Measurements from ENCODE around the gene SLC9A3. TPM values are rescaled to one million over a fixed set of nuclear protein-coding genes. Genes with fewer than 3 reads are reported as not detected.

SLC9A3 gene
- total and polyA plus RNA-seq, 3 experiments from 2014 or later, result 2.4 to 2.6 (median 2.5) TPM

DNA sequence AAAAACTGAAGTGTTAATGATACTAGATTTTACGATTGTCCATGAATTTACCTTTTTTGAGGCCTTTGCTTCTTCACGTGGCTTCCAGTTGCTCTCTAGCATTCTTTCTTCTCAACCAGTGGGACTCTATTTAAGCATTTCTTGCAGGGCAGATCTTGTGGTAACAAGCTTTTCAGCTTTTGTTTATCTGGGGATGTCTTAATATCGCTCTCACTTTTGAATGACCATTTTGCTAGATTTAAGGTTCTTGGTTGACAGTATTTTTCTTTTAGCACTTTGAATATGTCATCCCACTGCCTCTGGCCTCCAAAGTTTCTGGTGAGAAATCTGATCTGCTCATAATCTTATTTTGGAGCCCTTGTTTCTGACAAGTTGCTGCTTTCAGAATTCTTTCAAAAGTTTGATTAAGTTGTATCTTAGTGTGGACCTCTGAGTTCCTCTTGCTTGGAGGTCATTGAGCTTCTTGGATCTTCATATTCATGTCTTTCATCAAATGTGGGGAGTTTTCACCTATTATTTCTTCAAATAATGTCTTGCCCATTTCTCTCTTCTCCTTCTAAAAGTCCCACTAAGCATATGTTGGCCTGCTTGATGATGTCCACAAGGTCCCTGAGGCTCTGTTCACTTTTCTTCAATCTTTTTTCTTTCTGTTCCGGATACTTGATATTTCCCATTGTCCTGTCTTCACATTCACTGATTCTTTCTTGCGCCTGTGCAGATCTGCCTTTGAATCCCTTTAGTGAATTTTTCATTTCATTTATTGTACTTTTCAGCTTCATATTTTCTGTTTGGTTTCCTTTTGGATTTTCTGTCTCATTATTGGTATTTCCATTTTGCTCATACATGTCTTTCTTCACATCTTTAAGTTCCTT, 72.4 kb downstream of the SLC9A3 start:
- H3K36me3 Mint-ChIP-seq, result peaks cover 60 to 96% (median 64%) of the 10 kb centered on the region in 3 donors
- POLR2A ChIA-PET, result no interaction called here
- no peak overlapping the region for H3K4me3 Mint-ChIP-seq
- Histone ChIP-seq H3K4me3 (ENCODE audit: low read length) (no peak overlapping the region), H3K9me3 (ENCODE audit: low read length) (peaks cover 12% of the 10 kb centered on the region), H3K27ac (ENCODE audit: low read depth, low read length) (no peak overlapping the region), H3K27me3 (ENCODE audit: insufficient read depth, low read length, poor library complexity, severe bottlenecking) (no peaks in the 10 kb centered on the region), H3K4me1 (ENCODE audit: insufficient read depth, low read length) (peaks cover 21% of the 10 kb centered on the region), H3K36me3 (ENCODE audit: insufficient read depth, low read length) (peaks cover 72% of the 10 kb centered on the region)
- no peaks in the 10 kb centered on the region for H3K27me3 Mint-ChIP-seq
- H3K27ac Mint-ChIP-seq, result peak overlapping the region in 1 of 8 donors; percentile 48
- CTCF ChIA-PET, result no interaction called here
- no peak for DNase-seq
- peaks cover 14 to 19% (median 16%) of the 10 kb centered on the region in 5 donors for H3K9me3 Mint-ChIP-seq
- peaks cover 36 to 67% (median 55%) of the 10 kb centered on the region in 3 donors for H3K4me1 Mint-ChIP-seq

DNA sequence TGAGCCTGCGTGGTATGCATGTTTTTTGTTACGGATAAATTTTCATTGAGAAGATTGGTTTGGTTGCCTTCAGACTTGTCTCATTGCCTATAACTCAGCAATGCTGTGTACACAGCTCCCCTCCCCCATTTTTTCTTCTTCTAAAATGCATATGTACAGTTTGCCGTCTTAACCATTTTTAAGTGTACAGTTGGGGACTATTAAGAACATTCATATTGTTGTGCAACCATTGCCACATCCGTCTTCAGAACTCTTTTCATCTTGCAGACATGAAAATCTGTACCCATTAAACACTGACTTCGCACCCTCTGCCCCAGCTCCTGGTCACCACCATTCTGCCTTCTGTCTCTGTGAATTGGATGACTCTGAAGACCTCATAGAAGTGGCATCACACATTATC, 75.1 kb downstream of the SLC9A3 start:
- peaks cover 63% of the 10 kb centered on the region for H3K36me3 ChIP-seq (ENCODE audit: insufficient read depth, low read length)

DNA sequence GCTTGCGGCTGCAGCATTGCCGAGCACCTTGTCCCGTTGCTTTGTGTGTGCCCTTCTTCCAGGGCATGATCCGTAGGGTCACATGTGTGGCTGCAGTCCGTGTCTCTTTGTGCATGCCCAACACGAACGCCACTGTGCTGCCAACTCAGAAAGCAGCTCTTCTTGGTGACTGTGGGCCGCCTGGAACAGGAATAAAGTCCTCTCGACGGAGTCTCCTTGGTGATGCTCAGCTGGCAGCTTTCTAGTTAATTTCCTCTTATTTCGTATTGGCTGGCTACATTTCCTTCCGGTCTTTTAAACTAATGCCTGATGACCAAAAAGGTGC, 75.5 kb downstream of the SLC9A3 start:
- no peak for DNase-seq
- peaks cover 54 to 80% (median 55%) of the 10 kb centered on the region in 3 donors for H3K36me3 Mint-ChIP-seq
- Histone ChIP-seq H3K9me3 (ENCODE audit: low read length) (peaks cover 12% of the 10 kb centered on the region), H3K4me1 (ENCODE audit: insufficient read depth, low read length) (peaks cover 25% of the 10 kb centered on the region), H3K36me3 (ENCODE audit: insufficient read depth, low read length) (peaks cover 59% of the 10 kb centered on the region), H3K27ac (ENCODE audit: low read depth, low read length) (no peak overlapping the region), H3K27me3 (ENCODE audit: insufficient read depth, low read length, poor library complexity, severe bottlenecking) (no peaks in the 10 kb centered on the region), H3K4me3 (ENCODE audit: low read length) (no peak overlapping the region)
- H3K4me3 Mint-ChIP-seq, result no peak overlapping the region
- ChIA-PET POLR2A (no interaction called here), CTCF (interaction anchor here (4.2 kb wide), 1 partner anchor 16 kb away, joined by 15 read pairs; no protein-coding TSS in a partner anchor)
- H3K27ac Mint-ChIP-seq, result peak overlapping the region in 2 of 8 donors; percentile 45 to 47
- peaks cover 14 to 19% (median 16%) of the 10 kb centered on the region in 5 donors for H3K9me3 Mint-ChIP-seq
- peaks cover 47 to 72% (median 68%) of the 10 kb centered on the region in 3 donors for H3K4me1 Mint-ChIP-seq
- no peaks in the 10 kb centered on the region for H3K27me3 Mint-ChIP-seq

More for the DNA sequence above, 75.1 kb downstream of the SLC9A3 start:
- ChIA-PET CTCF (interaction anchor here (4.2 kb wide), 1 partner anchor 16 kb away, joined by 15 read pairs; no protein-coding TSS in a partner anchor), POLR2A (no interaction called here)
- Histone ChIP-seq H3K27me3 (ENCODE audit: insufficient read depth, low read length, poor library complexity, severe bottlenecking) (no peaks in the 10 kb centered on the region), H3K9me3 (ENCODE audit: low read length) (peaks cover 12% of the 10 kb centered on the region), H3K27ac (ENCODE audit: low read depth, low read length) (no peak overlapping the region), H3K4me3 (ENCODE audit: low read length) (no peak overlapping the region), H3K4me1 (ENCODE audit: insufficient read depth, low read length) (peaks cover 25% of the 10 kb centered on the region)
- Mint-ChIP-seq H3K4me3 (peak overlapping the region in 1 of 7 donors; percentile 40), H3K27ac (peak overlapping the region in 2 of 8 donors; percentile 23 to 47), H3K4me1 (peaks cover 48 to 72% (median 70%) of the 10 kb centered on the region in 3 donors), H3K36me3 (peaks cover 57 to 84% (median 59%) of the 10 kb centered on the region in 3 donors), H3K9me3 (peaks cover 14 to 19% (median 16%) of the 10 kb centered on the region in 5 donors), H3K27me3 (no peaks in the 10 kb centered on the region)
- no peak for DNase-seq

DNA sequence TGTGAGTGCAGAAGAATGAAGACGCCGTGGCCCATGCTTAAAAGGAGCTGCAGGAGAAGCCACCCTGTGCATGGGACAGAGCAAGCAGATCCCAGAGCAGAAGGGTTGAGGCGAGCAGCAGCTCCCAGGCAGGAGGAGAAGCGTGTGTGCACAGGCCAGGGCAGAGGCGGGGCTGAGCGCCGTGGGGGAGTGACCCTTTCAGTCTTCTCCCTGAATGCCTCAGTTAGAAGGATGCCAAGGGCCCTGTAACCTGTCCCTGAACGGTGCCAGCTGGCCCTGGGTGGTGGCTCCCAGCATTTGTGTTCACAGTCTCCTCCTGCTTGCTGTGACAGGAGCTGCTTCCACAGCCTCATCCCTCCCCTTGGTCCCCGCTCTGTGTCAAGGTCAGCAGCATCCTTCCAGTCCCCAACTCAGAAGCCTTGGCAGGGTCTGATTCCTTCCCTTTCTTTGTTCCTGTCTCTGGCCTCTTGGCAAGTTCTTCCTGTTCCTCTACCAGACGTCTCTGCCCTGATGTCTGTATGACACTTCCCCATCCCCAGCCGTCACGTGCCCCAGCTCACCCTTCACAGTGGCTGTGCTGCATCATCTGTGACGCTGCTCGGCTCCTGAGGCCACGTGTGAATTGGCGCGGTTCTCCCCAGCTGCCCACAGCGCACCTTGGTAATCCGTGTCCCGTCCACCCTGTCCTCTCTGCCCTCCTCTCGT, 76.0 kb downstream of the SLC9A3 start:
- peaks cover 24% of the 10 kb centered on the region for H3K4me1 ChIP-seq (ENCODE audit: insufficient read depth, low read length)
- peak in 1 of 5 donors; percentile 33 for DNase-seq
- Mint-ChIP-seq H3K27ac (peak overlapping the region in 2 of 8 donors; percentile 45 to 64), H3K27me3 (no peaks in the 10 kb centered on the region), H3K4me1 (peaks cover 46 to 71% (median 66%) of the 10 kb centered on the region in 3 donors), H3K36me3 (peaks cover 50 to 75% (median 50%) of the 10 kb centered on the region in 3 donors), H3K4me3 (peak overlapping the region in 1 of 7 donors; percentile 59), H3K9me3 (peaks cover 14 to 19% (median 16%) of the 10 kb centered on the region in 5 donors)
- H3K9me3 ChIP-seq (ENCODE audit: low read length), result peaks cover 12% of the 10 kb centered on the region
- H3K4me3 ChIP-seq (ENCODE audit: low read length), result no peak overlapping the region
- no peaks in the 10 kb centered on the region for H3K27me3 ChIP-seq (ENCODE audit: insufficient read depth, low read length, poor library complexity, severe bottlenecking)
- no peak overlapping the region for H3K27ac ChIP-seq (ENCODE audit: low read depth, low read length)
- POLR2A ChIA-PET, result interaction anchor here (0.6 kb wide), 1 partner anchor 476 kb away, joined by 3 read pairs; no protein-coding TSS in a partner anchor
- CTCF ChIA-PET, result interaction anchor here (4.2 kb wide), 1 partner anchor 16 kb away, joined by 15 read pairs; no protein-coding TSS in a partner anchor
- H3K36me3 ChIP-seq (ENCODE audit: insufficient read depth, low read length), result peaks cover 54% of the 10 kb centered on the region

DNA sequence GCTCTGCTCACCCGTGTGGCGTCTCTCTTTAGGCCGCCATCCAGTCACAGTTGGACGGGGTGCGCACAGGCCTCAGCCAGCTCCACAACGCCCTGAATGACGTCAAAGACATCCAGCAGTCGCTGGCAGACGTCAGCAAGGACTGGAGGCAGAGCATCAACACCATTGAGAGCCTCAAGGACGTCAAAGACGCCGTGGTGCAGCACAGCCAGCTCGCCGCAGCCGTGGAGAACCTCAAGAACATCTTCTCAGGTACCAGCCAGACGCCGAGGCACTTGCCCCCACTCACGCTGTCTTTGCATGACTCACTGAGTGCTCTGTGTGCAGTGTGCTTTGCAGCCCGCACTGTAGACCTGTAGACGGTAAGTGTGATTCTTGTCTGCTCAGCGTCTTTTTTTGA, 76.7 kb downstream of the SLC9A3 start:
- Histone ChIP-seq H3K4me1 (ENCODE audit: insufficient read depth, low read length) (peaks cover 17% of the 10 kb centered on the region), H3K9me3 (ENCODE audit: low read length) (peaks cover 11% of the 10 kb centered on the region), H3K4me3 (ENCODE audit: low read length) (no peak overlapping the region), H3K27ac (ENCODE audit: low read depth, low read length) (no peak overlapping the region), H3K27me3 (ENCODE audit: insufficient read depth, low read length, poor library complexity, severe bottlenecking) (no peaks in the 10 kb centered on the region), H3K36me3 (ENCODE audit: insufficient read depth, low read length) (peaks cover 47% of the 10 kb centered on the region)
- POLR2A ChIA-PET, result interaction anchor here (1.0 kb wide), 1 partner anchor 26 kb away, joined by 3 read pairs; no protein-coding TSS in a partner anchor
- DNase-seq, result peak in 1 of 5 donors; percentile 45
- H3K4me1 Mint-ChIP-seq, result peaks cover 42 to 66% (median 59%) of the 10 kb centered on the region in 3 donors
- H3K4me3 Mint-ChIP-seq, result no peak overlapping the region
- peaks cover 43 to 70% (median 44%) of the 10 kb centered on the region in 3 donors for H3K36me3 Mint-ChIP-seq
- peak overlapping the region in 1 of 8 donors; percentile 54 for H3K27ac Mint-ChIP-seq
- H3K9me3 Mint-ChIP-seq, result peaks cover 12 to 17% (median 13%) of the 10 kb centered on the region in 5 donors
- no peaks in the 10 kb centered on the region for H3K27me3 Mint-ChIP-seq
- CTCF ChIA-PET, result interaction anchor here (1.1 to 4.2 kb wide), 6 partner anchors 10 to 229 kb away, joined by 3 to 15 read pairs (median 6); partner anchors contain the start of genes CCDC127 and SDHA

DNA sequence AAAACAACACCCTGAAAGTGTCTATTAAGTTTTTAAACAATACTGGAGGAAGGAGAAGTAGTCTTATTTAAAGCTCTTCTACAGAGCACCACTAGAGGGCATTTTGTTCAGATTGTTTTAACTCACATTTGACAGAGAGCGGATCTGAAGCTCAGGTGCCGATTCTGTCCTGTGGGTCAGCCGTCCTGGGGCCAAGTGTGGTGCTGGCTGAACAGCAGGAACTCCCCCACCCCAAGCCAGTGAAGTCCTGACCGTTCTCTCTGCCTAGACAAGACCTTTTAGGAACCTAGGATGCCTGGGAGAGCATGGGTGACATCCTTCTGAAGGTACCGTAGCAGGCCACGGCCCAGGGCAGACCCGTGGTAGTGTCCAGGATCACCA, 77.4 kb downstream of the SLC9A3 start:
- Histone ChIP-seq H3K4me3 (ENCODE audit: low read length) (no peak overlapping the region), H3K4me1 (ENCODE audit: insufficient read depth, low read length) (peaks cover 23% of the 10 kb centered on the region), H3K27ac (ENCODE audit: low read depth, low read length) (no peak overlapping the region), H3K27me3 (ENCODE audit: insufficient read depth, low read length, poor library complexity, severe bottlenecking) (no peaks in the 10 kb centered on the region), H3K9me3 (ENCODE audit: low read length) (peaks cover 5% of the 10 kb centered on the region), H3K36me3 (ENCODE audit: insufficient read depth, low read length) (peaks cover 41% of the 10 kb centered on the region)
- DNase-seq, result peak in 3 of 5 donors; percentile 14 to 36 (median 30)
- H3K9me3 Mint-ChIP-seq, result peaks cover 6 to 11% (median 7%) of the 10 kb centered on the region in 5 donors
- ChIA-PET POLR2A (interaction anchor here (1.0 kb wide), 1 partner anchor 27 kb away, joined by 3 read pairs; no protein-coding TSS in a partner anchor), CTCF (interaction anchor here (0.9 to 4.2 kb wide), 10 partner anchors 8 to 229 kb away, joined by 3 to 15 read pairs (median 3); partner anchors contain the start of genes CCDC127 and SDHA)
- no peaks in the 10 kb centered on the region for H3K27me3 Mint-ChIP-seq
- peaks cover 37 to 64% (median 38%) of the 10 kb centered on the region in 3 donors for H3K36me3 Mint-ChIP-seq
- H3K27ac Mint-ChIP-seq, result peak overlapping the region in 6 of 8 donors; percentile 42 to 90 (median 68)
- peak overlapping the region in 2 of 7 donors; percentile 20 to 89 for H3K4me3 Mint-ChIP-seq
- H3K4me1 Mint-ChIP-seq, result peaks cover 39 to 66% (median 53%) of the 10 kb centered on the region in 3 donors

DNA sequence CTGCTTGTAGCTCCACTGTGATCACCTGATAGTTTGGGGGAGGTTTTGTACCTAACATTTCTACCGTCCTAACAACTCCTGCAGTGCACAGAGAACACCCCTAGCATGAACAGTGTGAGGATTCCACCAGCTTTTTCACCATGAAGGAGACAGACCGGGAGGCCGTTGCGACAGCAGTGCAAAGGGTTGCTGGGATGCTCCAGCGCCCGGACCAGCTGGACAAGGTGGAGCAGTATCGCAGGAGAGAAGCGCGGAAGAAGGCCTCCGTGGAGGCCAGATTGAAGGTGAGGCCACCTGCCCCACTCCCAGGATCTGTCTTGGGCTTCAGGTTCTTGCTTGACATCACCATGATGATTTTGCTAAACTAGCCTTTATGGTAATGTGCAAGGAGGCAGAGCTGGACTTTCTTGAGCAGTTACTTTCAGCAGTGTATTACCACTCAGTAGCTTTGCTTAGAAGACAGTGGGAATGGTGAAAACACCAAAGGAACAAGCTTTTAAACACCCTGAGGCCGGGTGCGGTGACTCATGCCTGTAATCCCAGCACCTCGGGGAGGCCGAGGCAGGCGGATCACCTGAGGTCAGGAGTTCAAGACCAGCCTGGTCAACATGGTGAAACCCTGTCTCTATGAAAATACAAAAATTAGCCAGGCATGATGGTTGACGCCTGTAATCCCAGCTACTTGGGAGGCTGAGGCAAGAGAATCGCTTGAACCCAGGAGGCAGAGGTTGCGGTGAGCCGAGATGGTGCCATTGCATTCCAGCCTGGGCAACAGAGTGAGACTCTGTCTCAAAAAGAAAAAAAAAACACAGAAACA, 78.0 kb downstream of the SLC9A3 start:
- Mint-ChIP-seq H3K9me3 (peaks cover 0 to 6% (median 2%) of the 10 kb centered on the region in 5 donors), H3K4me1 (peaks cover 42 to 70% (median 52%) of the 10 kb centered on the region in 3 donors), H3K27ac (peak overlapping the region in 6 of 8 donors; percentile 47 to 85 (median 68)), H3K4me3 (peak overlapping the region in 5 of 7 donors; percentile 45 to 89 (median 57)), H3K36me3 (peaks cover 31 to 58% (median 32%) of the 10 kb centered on the region in 3 donors), H3K27me3 (no peaks in the 10 kb centered on the region)
- H3K9me3 ChIP-seq (ENCODE audit: low read length), result no peaks in the 10 kb centered on the region
- no peak overlapping the region for H3K27ac ChIP-seq (ENCODE audit: low read depth, low read length)
- H3K4me3 ChIP-seq (ENCODE audit: low read length), result no peak overlapping the region
- H3K27me3 ChIP-seq (ENCODE audit: insufficient read depth, low read length, poor library complexity, severe bottlenecking), result no peaks in the 10 kb centered on the region
- ChIA-PET CTCF (interaction anchor here (0.9 to 4.2 kb wide), 10 partner anchors 8 to 228 kb away, joined by 3 to 15 read pairs (median 3); partner anchors contain the start of genes CCDC127 and SDHA), POLR2A (interaction anchor here (1.0 kb wide), 1 partner anchor 27 kb away, joined by 3 read pairs; no protein-coding TSS in a partner anchor)
- peak in 1 of 5 donors; percentile 27 for DNase-seq
- peaks cover 36% of the 10 kb centered on the region for H3K36me3 ChIP-seq (ENCODE audit: insufficient read depth, low read length)
- H3K4me1 ChIP-seq (ENCODE audit: insufficient read depth, low read length), result peaks cover 25% of the 10 kb centered on the region
